C4-2B (cell line): ENCODE measurements around the gene CSTPP1.

ENCODE experiments used
- CTCF ChIP-seq: fragments of 450-650 bp; conservative IDR thresholded peaks from 2 replicates; pipeline ENCODE4 v1.5.1; 2017; ENCODE audit warnings: mild to moderate bottlenecking
- ZFX ChIP-seq: fragments of 450-650 bp; IDR thresholded peaks from 2 replicates; pipeline ENCODE4 v1.6.1; 2017

DNA sequence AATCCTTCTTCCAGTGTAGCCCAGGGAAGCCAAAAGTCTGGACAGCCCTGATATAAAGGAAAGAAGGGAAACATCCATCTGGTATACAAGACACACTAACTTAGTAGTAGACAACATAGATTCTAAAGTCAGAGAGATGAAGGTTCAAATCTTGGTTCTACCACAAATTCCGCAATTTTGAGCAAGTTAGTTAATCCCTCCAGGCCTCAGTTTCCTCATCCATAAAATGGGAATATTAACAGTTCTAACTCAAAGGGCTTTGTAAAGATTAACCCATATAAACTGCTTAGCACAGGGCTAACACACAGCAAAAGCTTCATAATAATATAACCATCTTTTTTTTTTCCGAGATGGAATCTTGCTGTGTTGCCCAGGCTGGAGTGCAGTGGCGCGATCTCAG lies 29.0 kb upstream of the CSTPP1 start:
- TF ChIP-seq CTCF (no peak), ZFX (no peak)
